GM18502 (cell line): ENCODE measurements around the gene RASGRF1.
"Not testable (repeated sequence)": the region's sequence is repeated elsewhere in the genome, so short reads cannot be mapped to it uniquely, and the experiment has no call there.

Experiments
- ATAC-seq: cut with Tn5 transposase; IDR thresholded peaks from one replicate; pipeline ENCODE4 v1.9.1; 2021; ENCODE audit warnings: mild to moderate bottlenecking; ENCODE audit not compliant: unreplicated experiment, poor library complexity

RASGRF1 gene, protein sequence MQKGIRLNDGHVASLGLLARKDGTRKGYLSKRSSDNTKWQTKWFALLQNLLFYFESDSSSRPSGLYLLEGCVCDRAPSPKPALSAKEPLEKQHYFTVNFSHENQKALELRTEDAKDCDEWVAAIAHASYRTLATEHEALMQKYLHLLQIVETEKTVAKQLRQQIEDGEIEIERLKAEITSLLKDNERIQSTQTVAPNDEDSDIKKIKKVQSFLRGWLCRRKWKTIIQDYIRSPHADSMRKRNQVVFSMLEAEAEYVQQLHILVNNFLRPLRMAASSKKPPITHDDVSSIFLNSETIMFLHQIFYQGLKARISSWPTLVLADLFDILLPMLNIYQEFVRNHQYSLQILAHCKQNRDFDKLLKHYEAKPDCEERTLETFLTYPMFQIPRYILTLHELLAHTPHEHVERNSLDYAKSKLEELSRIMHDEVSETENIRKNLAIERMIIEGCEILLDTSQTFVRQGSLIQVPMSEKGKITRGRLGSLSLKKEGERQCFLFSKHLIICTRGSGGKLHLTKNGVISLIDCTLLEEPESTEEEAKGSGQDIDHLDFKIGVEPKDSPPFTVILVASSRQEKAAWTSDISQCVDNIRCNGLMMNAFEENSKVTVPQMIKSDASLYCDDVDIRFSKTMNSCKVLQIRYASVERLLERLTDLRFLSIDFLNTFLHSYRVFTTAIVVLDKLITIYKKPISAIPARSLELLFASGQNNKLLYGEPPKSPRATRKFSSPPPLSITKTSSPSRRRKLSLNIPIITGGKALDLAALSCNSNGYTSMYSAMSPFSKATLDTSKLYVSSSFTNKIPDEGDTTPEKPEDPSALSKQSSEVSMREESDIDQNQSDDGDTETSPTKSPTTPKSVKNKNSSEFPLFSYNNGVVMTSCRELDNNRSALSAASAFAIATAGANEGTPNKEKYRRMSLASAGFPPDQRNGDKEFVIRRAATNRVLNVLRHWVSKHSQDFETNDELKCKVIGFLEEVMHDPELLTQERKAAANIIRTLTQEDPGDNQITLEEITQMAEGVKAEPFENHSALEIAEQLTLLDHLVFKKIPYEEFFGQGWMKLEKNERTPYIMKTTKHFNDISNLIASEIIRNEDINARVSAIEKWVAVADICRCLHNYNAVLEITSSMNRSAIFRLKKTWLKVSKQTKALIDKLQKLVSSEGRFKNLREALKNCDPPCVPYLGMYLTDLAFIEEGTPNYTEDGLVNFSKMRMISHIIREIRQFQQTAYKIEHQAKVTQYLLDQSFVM (N-terminal part only)

DNA sequence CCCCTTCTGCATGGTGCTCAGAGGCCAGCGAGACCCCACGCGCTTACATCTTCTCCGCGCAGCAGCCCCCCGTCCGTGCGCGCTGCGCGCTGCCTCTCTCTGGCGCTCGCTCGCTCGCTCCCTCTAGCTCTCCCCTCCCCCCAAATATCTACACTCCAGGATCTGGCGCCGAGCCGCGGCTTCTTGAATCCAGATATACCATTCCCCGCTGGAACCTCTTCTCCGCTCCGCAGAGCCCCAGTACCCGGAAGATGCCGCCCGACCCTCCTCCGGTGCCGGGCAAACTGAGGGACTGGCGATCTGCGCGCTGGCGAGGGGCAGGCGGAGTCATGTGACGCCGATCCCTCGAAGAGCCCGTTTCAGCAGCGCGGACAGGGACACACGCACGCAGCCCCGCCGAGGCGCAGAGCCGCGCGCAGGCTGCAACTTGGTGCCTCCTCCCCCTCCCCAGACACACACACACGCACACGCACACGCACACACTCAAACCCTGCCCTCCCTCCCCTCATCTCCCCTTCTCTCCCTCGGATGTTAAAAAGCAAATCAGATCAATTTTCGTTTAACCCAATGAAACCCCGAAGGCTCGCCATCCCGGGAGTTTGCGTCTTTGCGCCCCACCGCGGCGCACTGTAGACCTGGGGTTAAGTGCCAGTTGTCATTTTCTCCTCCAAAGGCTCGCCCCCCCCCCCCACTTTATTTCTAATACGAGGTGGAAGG is at the start of gene RASGRF1:
RASGRF1 (minus strand) TSS at position 294 of the 717 bp plus-strand sequence; CDS start at position 12, 282 bp downstream.
- no peak for ATAC-seq

DNA sequence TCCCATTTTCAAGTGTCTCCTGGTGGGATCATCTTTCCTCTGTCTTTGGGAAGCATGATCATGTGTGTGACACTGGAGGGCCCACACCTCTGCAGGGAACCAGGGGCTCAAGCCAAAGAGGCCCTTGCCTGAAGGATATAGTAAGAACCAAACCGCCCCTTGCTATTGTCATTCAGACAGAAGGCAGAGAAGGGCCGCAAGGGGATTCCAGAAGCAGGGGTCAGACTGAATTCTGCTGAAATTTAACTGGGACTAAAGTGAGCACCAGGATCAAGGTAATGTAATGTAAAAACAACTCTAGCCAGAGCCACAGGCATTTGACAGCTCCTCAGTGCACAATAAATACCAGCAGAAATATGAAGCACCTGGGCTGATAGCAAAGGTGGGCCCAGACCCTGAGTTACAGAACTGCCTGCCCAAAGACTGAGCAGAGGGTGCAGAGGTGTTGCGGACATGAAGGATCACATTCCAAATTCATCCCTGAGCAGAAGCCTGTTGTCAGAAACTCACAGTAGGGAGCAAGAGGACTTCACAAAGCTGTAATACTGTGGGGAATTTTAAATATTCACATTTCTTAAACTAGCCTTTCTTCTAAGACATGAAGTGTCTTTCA is 46.0 kb upstream of the RASGRF1 start:
- ATAC-seq = no peak

DNA sequence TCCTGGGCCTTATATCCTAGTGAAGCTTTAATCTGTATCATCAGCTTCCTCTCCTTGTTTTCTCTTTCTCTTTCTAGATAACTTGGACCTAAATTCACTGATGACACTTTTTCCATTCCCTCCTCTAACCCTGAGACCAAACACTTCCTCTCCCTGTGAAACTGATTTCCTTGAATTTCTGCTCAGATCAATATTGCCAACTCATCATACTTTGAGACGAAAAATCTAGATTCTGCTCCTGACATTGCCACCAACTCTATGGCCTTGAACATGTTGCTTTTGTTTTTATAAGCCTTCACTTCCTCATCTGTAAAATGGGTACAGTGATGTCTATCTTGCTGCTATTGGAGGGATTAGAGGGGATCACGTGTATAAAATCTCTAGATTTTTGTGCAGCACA is 42.7 kb upstream of the RASGRF1 start:
- ATAC-seq = no peak

DNA sequence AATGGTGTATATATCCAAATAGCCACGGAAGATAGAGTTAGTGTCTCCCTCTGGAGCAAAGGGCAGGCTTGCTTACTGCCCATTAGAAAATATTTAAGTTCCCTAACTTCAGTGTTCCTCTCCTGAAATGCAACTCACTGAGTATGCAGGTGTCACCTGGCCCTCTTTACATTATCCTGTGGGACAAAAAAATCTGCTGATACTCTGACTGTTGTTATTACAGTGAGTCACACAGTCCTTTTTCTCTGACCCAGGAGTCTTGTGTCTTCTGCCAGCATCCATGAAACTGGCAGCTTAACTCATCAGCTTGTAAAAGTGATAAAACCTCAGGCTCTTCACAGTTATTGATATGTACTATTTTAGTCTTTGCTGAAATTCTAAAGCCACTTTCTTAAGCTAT is 42.2 kb upstream of the RASGRF1 start:
- ATAC-seq = no peak

DNA sequence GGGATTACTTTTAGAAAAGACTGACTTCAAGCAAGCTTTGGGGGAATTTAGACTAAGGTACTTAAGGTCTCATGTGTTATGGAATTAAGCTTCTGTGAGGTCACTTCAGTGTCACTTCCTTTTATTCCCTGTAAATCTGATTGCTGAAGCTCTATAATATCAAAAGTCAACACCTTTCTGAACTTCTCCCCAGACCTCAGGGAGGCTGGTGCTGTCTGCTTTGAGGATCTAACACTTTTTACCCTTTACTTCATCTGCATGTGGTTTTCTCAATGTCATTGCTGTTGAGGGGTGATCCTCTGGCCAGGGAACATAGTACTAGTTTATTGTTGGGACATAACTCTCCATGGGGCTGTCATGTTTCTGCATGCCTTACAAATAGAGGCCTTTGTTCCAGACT is 41.8 kb upstream of the RASGRF1 start:
- ATAC-seq = no peak

DNA sequence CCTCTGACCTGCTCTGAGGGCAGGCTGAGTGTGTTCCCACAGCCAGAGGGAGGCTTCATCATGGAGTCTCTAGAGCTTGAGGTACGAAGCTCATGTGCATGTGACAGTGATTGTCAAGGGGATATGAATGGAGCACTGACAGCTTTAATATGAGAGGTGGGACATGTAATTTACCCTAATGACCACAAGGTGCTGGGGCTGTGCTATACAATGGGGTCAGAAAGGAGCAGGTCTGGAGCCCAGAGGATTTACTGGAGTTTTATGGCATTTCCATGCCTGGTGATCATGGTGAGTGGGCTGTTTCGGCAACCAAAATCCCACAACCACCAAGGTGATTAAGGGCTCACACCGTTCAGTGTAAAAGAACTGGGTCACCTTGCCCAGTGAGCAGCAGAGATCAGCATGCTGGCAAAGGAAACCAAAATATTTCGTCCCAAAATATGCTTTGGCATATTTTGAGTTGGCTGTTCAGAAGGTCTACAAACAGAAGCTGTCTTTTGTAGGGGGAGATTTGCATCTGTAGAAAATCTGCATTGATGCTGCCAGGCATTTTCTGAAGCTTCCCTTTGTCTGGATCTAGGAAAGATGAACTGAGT is 40.1 kb upstream of the RASGRF1 start:
- no peak for ATAC-seq

DNA sequence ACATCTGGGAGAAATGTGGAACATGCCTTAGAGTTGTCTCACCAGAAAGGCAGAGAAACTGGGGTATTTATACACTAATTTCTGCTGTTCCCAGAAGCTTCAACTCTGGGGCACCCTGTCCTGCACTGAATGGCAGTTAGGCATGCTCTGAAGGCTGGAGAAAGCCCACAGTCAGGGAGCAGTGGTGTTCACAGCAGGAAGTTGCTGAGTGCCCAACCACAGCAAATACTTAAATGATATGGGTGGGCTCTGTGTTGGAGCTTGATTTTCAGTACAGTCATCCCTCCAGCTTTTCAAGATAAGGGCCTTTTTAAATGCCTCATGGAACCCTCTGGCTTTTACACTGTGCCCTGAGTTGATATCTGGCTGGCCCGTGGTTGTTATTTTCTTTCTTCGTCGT is 38.7 kb upstream of the RASGRF1 start:
- ATAC-seq = no peak

DNA sequence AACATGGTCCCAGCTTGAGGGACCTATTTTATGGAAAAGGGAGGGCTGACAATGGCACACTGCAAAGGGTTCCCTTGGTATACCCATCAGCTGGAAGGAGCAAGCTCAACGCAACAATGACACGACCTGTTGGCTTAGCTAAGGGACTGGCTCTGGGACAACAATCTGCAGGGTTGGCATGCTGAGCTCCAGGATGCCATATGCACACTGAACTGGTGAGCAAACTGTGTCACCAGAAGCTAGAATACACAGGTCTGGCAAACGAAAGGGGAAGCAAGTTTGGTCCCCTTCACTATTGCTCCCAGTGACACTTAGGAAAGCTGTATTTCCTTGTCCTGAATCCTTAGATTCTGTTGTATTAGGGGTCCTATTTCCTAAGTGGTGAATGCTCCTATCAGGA is 38.0 kb upstream of the RASGRF1 start:
- no peak for ATAC-seq

DNA sequence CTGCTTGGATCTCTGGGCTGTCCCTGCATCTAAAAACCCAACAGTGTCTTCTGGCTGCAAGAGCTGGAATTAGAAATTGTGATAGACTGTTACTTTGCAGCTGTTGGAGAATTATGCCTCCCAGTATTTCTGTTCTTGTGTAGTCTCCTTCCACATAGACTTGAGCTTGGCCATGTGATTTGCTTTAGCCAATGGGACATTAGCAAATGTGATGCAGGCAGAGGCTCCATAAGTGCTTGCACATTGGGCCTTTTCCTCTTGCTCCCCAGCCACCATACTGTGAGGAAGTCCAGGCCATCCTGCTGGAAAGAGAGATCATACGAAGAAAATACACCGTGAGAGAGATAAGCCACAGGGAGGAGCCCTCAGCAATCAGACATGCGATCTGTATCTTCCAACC is 33.8 kb upstream of the RASGRF1 start:
- ATAC-seq = no peak

DNA sequence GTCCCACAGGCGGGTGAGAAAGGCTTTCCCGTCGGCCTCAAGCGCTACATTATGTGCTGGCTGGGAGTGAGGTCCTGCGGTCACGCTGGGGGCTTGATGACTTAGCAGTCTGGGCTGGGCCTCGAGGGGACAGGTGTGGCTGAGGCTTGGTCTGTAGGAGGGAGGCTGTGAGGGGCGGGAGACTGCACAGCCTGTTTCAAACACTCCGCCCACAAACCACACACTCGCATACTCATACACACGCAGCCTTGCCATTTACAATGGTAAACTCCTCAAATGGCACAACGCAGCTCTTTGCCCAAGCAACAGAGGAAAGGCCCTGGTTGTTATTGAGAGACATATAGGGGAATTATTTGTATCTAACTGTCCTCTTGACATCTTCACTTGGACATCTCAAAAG is 32.4 kb upstream of the RASGRF1 start:
- ATAC-seq = no peak

DNA sequence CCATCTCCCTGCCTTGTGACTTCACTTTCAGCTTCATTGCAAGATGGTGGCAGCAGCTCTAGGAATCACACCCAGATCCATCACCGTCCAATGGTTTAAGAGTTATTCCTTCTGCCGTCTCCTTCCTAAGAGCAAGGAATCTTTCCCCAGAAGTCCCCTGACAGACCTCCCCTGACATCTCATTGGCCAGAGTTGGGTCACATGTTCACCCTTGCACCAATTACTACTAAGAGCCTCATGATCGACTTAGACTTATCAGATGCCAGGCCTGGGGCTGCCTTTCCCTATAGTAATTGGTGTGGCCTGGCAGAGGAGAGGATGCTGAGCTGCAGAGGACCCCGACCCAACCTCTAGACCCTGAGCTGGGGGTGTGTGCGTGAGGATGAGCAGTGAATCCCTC is 31.8 kb upstream of the RASGRF1 start:
- ATAC-seq = no peak

DNA sequence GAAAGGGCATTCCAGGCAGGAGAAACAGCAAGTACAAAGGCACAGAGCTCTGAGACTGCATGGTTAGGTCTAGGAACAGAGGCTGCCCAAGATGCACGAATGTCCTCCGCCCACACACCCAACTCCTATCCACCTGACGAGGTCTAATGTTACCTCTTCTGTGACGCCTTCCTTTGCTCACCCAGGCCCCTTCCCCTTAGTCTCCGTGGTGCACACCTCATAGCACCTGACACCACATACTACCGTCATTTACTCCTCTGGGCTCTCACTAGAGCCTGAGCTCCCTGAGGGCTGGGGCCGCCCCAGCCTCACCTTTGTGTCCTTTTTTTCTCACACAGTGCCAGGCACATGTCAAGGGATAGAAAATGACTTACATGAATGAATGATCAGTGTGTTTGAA is 31.0 kb upstream of the RASGRF1 start:
- no peak for ATAC-seq

DNA sequence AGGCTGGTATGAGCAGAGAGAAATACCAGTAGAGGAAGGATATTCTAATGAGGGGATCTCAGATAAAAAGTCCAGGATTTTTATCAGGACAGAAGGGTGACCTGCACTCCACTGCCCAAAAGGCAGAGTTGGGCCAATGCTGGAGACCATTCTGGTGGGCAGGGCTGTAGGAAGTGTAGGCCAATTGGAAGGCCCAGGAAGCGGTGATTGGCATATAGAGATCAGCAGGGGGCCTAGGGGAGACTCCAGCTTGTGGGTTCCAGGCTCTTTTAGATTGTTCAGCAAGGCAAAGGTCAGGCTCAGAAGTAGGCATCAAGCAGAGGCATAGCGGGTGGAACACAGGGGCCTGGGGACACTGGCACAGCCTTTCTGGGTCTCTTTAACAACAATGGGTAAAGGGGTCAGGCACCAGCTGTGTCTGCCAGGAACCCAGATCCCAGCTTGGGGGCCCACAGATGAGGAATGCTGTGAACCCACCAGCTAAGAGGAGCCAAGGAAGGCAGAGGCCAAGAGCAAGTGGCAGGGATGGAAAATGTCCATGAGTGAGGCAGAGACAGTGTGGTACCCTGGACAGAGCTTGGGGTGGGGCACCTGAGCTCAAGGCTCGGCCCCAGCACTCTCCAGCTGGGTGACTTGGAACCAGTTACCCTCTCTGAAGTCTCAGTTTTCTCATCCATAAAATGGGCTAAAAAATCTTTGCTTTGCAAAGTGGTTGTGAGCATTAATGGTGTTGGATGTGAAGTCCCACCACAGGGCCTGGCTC is 27.0 kb upstream of the RASGRF1 start:
- no peak for ATAC-seq

DNA sequence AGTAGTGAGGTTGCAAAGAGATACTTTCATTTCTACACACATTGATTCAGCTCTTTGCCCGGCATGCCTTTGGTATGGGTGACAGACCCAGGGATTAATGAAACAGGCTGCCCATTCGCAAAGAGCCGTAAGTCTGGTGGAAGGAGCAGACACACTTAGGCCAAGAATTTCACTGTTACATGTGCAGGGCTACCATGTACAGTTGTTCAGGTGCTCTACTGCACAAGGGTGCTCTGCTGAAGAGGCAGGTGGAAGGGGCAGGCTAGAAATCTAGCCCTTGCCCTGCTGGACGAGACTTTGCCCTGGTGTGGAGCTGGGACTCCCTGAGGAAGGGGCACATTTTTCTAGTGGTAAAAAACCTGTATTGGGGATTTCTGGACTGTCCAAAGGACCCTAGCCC is 26.2 kb upstream of the RASGRF1 start:
- ATAC-seq = no peak

DNA sequence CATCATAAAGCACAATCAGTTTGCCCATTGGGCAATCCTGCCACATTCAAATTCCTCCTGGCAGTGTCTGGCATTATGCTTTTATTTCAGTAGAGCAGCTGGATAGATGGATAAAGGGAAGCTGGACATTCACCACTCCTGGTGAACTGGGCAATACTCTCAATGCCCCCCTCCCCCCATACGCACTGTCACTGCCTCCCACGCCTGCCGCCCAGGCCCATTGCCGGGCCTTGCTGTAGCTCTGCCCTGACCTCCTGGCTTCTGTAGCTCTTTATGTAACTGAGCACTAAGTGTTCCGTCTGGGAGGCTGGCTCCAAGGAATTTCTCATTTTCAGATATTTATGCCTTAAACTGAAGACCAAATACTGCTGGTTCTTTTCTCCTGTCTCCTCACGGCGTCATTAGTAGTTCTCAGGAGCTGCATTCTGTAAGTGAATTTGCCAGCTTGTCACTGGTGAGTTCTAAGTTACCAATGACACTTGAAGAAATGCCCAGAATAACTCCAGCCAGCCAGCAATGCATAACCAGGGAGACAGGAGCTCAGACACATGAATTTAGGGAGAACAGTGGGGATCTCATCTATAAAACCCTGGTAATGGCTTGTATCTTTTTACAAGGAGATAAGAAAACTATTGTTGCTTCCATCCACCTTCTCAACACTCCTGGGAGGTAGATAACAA is 25.5 kb upstream of the RASGRF1 start:
- no peak for ATAC-seq

DNA sequence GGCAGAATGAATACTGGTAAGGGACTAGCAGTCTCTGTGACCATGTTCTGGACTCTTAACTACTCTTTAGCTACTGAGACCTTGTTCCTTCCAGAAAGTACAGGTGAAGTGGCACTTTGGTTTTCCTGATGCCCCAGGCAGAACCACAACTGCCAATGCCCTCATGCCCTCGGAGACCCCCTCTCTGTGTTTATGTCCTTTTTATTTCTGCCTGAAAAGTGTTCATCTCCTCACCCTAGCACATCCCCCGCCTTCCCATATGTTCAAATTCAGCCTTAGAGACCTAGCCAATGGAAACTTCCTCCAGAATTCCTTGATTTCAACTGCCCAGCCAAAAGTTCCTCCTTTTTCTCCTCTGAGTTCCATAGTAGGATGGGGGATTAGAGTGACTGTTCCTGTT is 23.3 kb upstream of the RASGRF1 start:
- no peak for ATAC-seq

DNA sequence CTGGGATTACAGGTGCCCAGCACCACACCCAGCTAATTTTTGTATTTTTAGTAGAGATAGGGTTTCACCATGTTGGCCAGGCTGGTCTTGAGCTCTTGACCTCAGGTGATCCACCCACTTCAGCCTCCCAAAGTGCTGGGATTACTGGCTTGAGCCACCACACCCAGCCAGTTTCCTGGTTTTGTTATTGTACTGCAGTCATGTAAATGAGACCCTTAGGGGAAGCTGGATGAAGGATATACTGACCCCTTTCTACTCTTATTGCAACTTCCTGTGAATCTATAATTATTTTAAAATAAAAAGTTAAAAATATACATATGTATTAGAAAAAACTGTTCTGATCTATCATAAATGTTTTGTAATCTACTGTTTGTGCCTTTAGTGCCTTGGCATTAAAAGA is 20.8 kb upstream of the RASGRF1 start:
- ATAC-seq = not testable (repeated sequence)

DNA sequence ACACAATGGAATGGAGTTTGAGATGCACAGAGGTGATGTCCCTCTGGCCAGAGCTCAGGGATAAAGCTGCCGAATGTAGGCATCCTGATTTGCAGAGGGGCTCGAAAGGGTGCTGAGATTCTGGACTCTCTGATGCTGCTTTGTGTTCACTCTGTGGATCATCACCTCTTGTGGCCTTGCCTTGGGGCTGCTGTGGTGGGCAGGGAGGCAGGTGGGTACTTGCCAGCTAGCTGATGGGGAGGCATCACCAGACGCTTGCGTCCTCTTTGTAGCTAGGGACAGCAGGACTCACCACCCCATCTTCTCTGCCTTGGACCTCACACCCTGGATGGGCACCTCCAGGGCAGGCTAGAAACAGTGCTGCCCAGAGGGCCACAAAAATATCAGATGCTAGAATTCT is 14.6 kb upstream of the RASGRF1 start:
- ATAC-seq = no peak
